ENCODE measurements around the gene HSPB9.

DNA sequence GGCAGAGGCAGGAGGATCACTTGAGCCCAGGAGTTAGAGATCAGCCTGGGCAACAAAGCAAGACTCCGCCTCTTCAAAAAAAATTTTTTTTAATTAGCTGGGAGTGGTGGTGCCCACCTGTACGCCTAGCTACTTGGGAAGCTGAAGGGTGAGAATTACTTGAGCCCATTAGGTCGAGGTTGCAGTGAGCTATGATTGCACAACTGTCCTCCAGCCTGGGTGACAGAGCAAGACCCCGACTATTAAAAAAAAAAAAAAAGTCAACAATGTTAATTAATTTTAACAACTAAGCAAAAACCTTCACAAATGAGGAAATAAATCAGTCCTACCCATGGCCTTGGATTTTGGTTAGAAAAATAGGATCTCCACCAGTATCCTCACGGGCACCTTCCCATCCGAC is 15.5 kb upstream of the HSPB9 start:
- TF ChIP-seq, protein P1, sequence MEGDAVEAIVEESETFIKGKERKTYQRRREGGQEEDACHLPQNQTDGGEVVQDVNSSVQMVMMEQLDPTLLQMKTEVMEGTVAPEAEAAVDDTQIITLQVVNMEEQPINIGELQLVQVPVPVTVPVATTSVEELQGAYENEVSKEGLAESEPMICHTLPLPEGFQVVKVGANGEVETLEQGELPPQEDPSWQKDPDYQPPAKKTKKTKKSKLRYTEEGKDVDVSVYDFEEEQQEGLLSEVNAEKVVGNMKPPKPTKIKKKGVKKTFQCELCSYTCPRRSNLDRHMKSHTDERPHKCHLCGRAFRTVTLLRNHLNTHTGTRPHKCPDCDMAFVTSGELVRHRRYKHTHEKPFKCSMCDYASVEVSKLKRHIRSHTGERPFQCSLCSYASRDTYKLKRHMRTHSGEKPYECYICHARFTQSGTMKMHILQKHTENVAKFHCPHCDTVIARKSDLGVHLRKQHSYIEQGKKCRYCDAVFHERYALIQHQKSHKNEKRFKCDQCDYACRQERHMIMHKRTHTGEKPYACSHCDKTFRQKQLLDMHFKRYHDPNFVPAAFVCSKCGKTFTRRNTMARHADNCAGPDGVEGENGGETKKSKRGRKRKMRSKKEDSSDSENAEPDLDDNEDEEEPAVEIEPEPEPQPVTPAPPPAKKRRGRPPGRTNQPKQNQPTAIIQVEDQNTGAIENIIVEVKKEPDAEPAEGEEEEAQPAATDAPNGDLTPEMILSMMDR (IDR thresholded peaks at IDR 0.05): no peak
- TF ChIP-seq POLR2A (IDR thresholded peaks at IDR 0.05): no peak
